SK-N-SH (cell line): ENCODE results near the gene SLC1A2. TPM values are rescaled to one million over a fixed set of nuclear protein-coding genes. Genes with fewer than 3 reads are reported as not detected.
A peak's percentile ranks its signal among the peaks of the same experiment; 100 is the strongest.

Experiments
- CTCF ChIA-PET: fragments of 300-600, 350-600 bp; formaldehyde crosslinking; extraction: SDS; loops from one replicate; lab custom pipeline; 2021; lab: Yijun Ruan, JAX
- POLR2A ChIA-PET: fragments of 350-600 bp; sonication (Branson Sonifier 250); formaldehyde crosslinking; extraction: SDS; loops from one replicate; lab custom pipeline; 2020; ENCODE audit warnings: antibody characterized with exemption, inconsistent platforms; lab: Yijun Ruan, JAX
- DNase-seq: peaks from one replicate; pipeline ENCODE4 v3.0.0; 2012
- H2AFZ ChIP-seq: fragments of 200-600 bp; sonication (generic); 2 replicates; pipeline ENCODE4 v1.8.1; 2016; ENCODE audit warnings: antibody characterized with exemption, mild to moderate bottlenecking, low read depth
- H3F3A ChIP-seq: fragments of 200-600 bp; sonication (generic); replicated peaks from 2 replicates; pipeline ENCODE3; 2016; ENCODE audit warnings: antibody characterized with exemption, mild to moderate bottlenecking; ENCODE audit not compliant: insufficient read depth
- H3K27ac ChIP-seq, 2 experiments: fragments of 200-500 bp in 1 of 2; fragments of 200-600 bp in 1 of 2; sonication (Bioruptor generic) in 1 of 2; sonication (generic), shearing (Covaris generic) in 1 of 2; 2 replicates each; pipeline versions ENCODE4 v1.5.1 to v1.6.1; 2014 to 2016; ENCODE audit warnings: low read depth in 2 of 2, inconsistent platforms in 1 of 2, low read length in 1 of 2, mild to moderate bottlenecking in 1 of 2, mixed read lengths in 1 of 2
- H3K27me3 ChIP-seq: fragments of 200-600 bp; sonication (generic), shearing (Covaris generic); 2 replicates; pipeline ENCODE4 v1.6.1; 2016; ENCODE audit warnings: mixed run types; ENCODE audit not compliant: insufficient read depth
- H3K36me3 ChIP-seq, 2 experiments: fragments of 200-500 bp in 1 of 2; fragments of 200-600 bp in 1 of 2; sonication (Bioruptor generic) in 1 of 2; sonication (generic) in 1 of 2; replicated peaks in 1 of 2; 2 replicates each; pipeline versions ENCODE3 to v1.5.1; 2014 to 2016; ENCODE audit warnings: low read length in 1 of 2, mild to moderate bottlenecking in 1 of 2; ENCODE audit not compliant: insufficient read depth in 2 of 2, control insufficient read depth in 1 of 2
- H3K4me1 ChIP-seq, 2 experiments: fragments of 200-500 bp in 1 of 2; fragments of 200-600 bp in 1 of 2; sonication (Bioruptor generic) in 1 of 2; sonication (generic), shearing (Covaris generic) in 1 of 2; 2 replicates each; pipeline versions ENCODE4 v1.5.1 to v1.6.1; 2014 to 2016; ENCODE audit warnings: low read depth in 1 of 2, low read length in 1 of 2, mixed run types in 1 of 2; ENCODE audit not compliant: insufficient read depth in 2 of 2, control insufficient read depth in 1 of 2
- H3K4me2 ChIP-seq: fragments of 200-600 bp; sonication (generic), shearing (Covaris generic); 2 replicates; pipeline ENCODE4 v1.6.1; 2017; ENCODE audit warnings: mixed run types
- H3K4me3 ChIP-seq, 2 experiments: fragments of 200-500 bp in 1 of 2; fragments of 200-600 bp in 1 of 2; sonication (Bioruptor generic) in 1 of 2; sonication (generic), shearing (Covaris generic) in 1 of 2; 2 replicates each; pipeline versions ENCODE4 v1.5.1 to v1.8.1; 2014 to 2016; ENCODE audit warnings: low read depth in 2 of 2, inconsistent platforms in 1 of 2, low read length in 1 of 2, mild to moderate bottlenecking in 1 of 2, mixed read lengths in 1 of 2, moderate library complexity in 1 of 2
- H3K79me2 ChIP-seq: fragments of 200-600 bp; sonication (generic); 2 replicates; pipeline ENCODE4 v1.8.1; 2017; ENCODE audit warnings: mild to moderate bottlenecking; ENCODE audit not compliant: insufficient read depth
- H3K9ac ChIP-seq: fragments of 200-600 bp; sonication (generic); 2 replicates; pipeline ENCODE4 v1.6.1; 2017; ENCODE audit warnings: mixed run types
- H3K9me2 ChIP-seq: fragments of 200-600 bp; sonication (generic); 2 replicates; pipeline ENCODE4 v1.6.1; 2017; ENCODE audit warnings: mixed run types
- H3K9me3 ChIP-seq: fragments of 200-600 bp; sonication (generic); 2 replicates; pipeline ENCODE4 v1.6.1; 2017; ENCODE audit warnings: mixed run types, mild to moderate bottlenecking, moderate library complexity
- H4K20me1 ChIP-seq: fragments of 200-600 bp; sonication (generic); 2 replicates; pipeline ENCODE4 v1.6.1; 2017; ENCODE audit warnings: mild to moderate bottlenecking, mixed run types; ENCODE audit not compliant: insufficient read depth
- CTCF ChIP-seq: fragments of 200-600 bp; sonication (generic); IDR thresholded peaks from 2 replicates; pipeline ENCODE4 v1.6.1; 2017; ENCODE audit warnings: antibody characterized with exemption, mild to moderate bottlenecking, moderate library complexity
- ELF1 ChIP-seq: IDR thresholded peaks from 2 replicates; pipeline ENCODE4 v1.4.0; 2012
- EP300 ChIP-seq, 2 experiments: IDR thresholded peaks; 2 replicates each; pipeline versions ENCODE4 v1.4.0 to v1.6.1; 2012; ENCODE audit warnings: borderline replicate concordance in 1 of 2, low read depth in 1 of 2, low read length in 1 of 2
- EZH2phosphoT487 ChIP-seq: fragments of 200-600 bp; sonication (generic); IDR thresholded peaks from 2 replicates; pipeline ENCODE4 v1.6.1; 2017; ENCODE audit warnings: low read depth, mixed run types, mild to moderate bottlenecking, antibody characterized with exemption, moderate library complexity, borderline replicate concordance
- FOSL2 ChIP-seq: IDR thresholded peaks from 2 replicates; pipeline ENCODE4 v1.4.0; 2012; ENCODE audit warnings: low read depth, mild to moderate bottlenecking, moderate library complexity, borderline replicate concordance
- FOXM1 ChIP-seq: IDR thresholded peaks from 2 replicates; pipeline ENCODE4 v1.4.0; 2012; ENCODE audit warnings: low read depth, mild to moderate bottlenecking
- GABPA ChIP-seq: IDR thresholded peaks from 2 replicates; pipeline ENCODE4 v1.4.0; 2012; ENCODE audit warnings: low read depth, mild to moderate bottlenecking
- GATA2 ChIP-seq: sonication (generic); formaldehyde crosslinking; IDR thresholded peaks from 2 replicates; pipeline ENCODE4 v1.5.0; 2020; ENCODE audit warnings: mild to moderate bottlenecking, missing genetic modification reagents
- MAX ChIP-seq: IDR thresholded peaks from 2 replicates; pipeline ENCODE4 v1.4.0; 2012; ENCODE audit warnings: low read depth
- MEF2A ChIP-seq: IDR thresholded peaks from 2 replicates; pipeline ENCODE4 v1.4.0; 2012; ENCODE audit warnings: low read depth, borderline replicate concordance
- NRF1 ChIP-seq: IDR thresholded peaks from 2 replicates; pipeline ENCODE4 v1.6.1; 2012; ENCODE audit warnings: low read depth, mild to moderate bottlenecking, low read length
- POLR2AphosphoS5 ChIP-seq: IDR thresholded peaks from 2 replicates; pipeline ENCODE4 v1.6.1; 2012; ENCODE audit warnings: low read depth, low read length
- RAD21 ChIP-seq: IDR thresholded peaks from 2 replicates; pipeline ENCODE4 v1.6.1; 2012; ENCODE audit warnings: mild to moderate bottlenecking, low read length
- RCOR1 ChIP-seq: fragments of 150-350 bp; IDR thresholded peaks from 2 replicates; pipeline ENCODE4 v1.6.1; 2017; ENCODE audit warnings: antibody characterized with exemption, low read length
- REST ChIP-seq: IDR thresholded peaks from 2 replicates; pipeline ENCODE4 v1.6.1; 2012; ENCODE audit warnings: mild to moderate bottlenecking, low read depth, low read length, moderate library complexity
- RFX5 ChIP-seq: IDR thresholded peaks from 2 replicates; pipeline ENCODE4 v1.6.1; 2012; ENCODE audit warnings: mild to moderate bottlenecking, improper control_type of control experiment, low read length
- RXRA ChIP-seq: IDR thresholded peaks from 2 replicates; pipeline ENCODE4 v1.4.0; 2012; ENCODE audit warnings: low read depth, mild to moderate bottlenecking, borderline replicate concordance
- TEAD4 ChIP-seq: IDR thresholded peaks from 2 replicates; pipeline ENCODE4 v1.4.0; 2012; ENCODE audit warnings: mild to moderate bottlenecking, borderline replicate concordance; ENCODE audit not compliant: insufficient read depth
- USF2 ChIP-seq: fragments of 150-350 bp; IDR thresholded peaks from 2 replicates; pipeline ENCODE4 v1.6.1; 2017; ENCODE audit warnings: antibody characterized with exemption, low read length, low read depth, borderline replicate concordance
- YY1 ChIP-seq: IDR thresholded peaks from 2 replicates; pipeline ENCODE4 v1.4.0; 2012; ENCODE audit warnings: low read depth, mild to moderate bottlenecking
- WGBS: methylation state at CpG from one replicate; pipeline ENCODE4 v1.1.6; 2017; ENCODE audit warnings: low lambda C conversion rate; 5-methylcytosine and 5-hydroxymethylcytosine counted together
- polyA plus RNA-seq, 3 experiments: library from polyadenylated mRNA; depleted of rRNA; stranded (reverse); fragments of >200 nt; gene quantifications; 2 replicates each; pipeline ENCODE4 v1.2.3, GENCODE V29; 2012

Gene SLC1A2
- polyA plus RNA-seq, 1 of the 3 experiments (the other 2 are of a cell fraction) = under 0.01 TPM

DNA sequence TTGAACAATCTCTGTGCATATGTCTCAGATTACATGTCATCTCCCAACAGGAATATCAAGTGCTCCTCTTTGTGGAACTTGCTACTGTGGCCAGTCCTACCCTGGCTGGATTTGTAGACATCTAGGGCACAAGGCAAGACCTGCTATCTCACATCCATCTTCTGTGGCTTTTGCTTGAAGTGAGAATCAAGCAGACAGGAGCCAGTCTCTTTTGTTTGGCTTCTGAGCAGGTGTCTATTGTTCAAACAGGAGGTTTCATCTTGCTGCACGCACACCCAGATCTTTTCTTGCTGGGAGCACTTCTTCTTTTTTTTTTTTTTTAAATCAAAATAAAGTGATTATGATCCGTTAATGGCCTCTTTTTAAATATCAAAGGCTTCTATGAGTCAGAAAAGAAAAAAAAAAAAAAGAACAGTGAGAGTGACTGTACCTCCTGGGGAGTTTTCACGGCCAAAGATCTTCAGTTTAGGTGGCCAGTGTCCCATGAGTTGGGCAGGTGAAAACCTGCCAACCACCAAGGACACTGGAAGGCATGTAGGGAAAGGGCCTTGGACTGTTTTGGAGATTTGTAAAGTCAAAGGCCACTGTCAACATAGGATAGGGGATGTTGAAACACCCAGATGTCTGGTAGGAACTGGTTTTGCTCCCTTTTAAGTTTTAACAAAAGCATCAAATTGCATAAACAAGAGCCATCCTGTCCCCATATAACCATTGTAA, 202.2 kb downstream of the SLC1A2 start:
- WGBS = 82% methylated on average over 3 of the region's 3 CpGs

More for the DNA sequence above, 202.2 kb downstream of the SLC1A2 start:
- peaks cover 42% of the 10 kb centered on the region for H3F3A ChIP-seq
- H3K4me2 ChIP-seq = no peak overlapping the region
- ChIA-PET CTCF (no interaction called here), POLR2A (no interaction called here)
- peaks cover 48% of the 10 kb centered on the region; the same call in 1 of the 2 replicates for H3K79me2 ChIP-seq
- H2AFZ ChIP-seq = no peak overlapping the region
- no peaks in the 10 kb centered on the region for H3K9me2 ChIP-seq
- peaks cover 21 to 74% of the 10 kb centered on the region in 2 experiments for H3K36me3 ChIP-seq
- no peaks in the 10 kb centered on the region for H4K20me1 ChIP-seq
- no peak overlapping the region for H3K4me3 ChIP-seq
- peaks cover 0 to 36% of the 10 kb centered on the region in 2 experiments; a peak in 2 of 4 replicates for H3K4me1 ChIP-seq
- H3K27ac ChIP-seq = peak overlapping the region in 1 of 2 experiments; percentile 33; a peak in 2 of 4 replicates
- no peak for DNase-seq
- no peak for TF ChIP-seq EZH2phosphoT487
- TF ChIP-seq RCOR1 = no peak
- TF ChIP-seq ELF1 = no peak
- no peak for TF ChIP-seq REST
- no peak for TF ChIP-seq TEAD4
- TF ChIP-seq EP300 (IDR thresholded peaks at IDR 0.05; ENCODE audit: borderline replicate concordance in 1 of 2, low read depth in 1 of 2, low read length in 1 of 2) = no peak
- TF ChIP-seq FOSL2 = no peak
- TF ChIP-seq FOXM1 = no peak
- no peak for TF ChIP-seq CTCF
- TF ChIP-seq POLR2AphosphoS5 = no peak
- TF ChIP-seq NRF1 = no peak
- no peak for TF ChIP-seq YY1
- no peak for TF ChIP-seq GABPA
- no peak for TF ChIP-seq USF2
- no peak for TF ChIP-seq MAX
- no peak for TF ChIP-seq GATA2 (CRISPR knock-in tag)
- no peak for TF ChIP-seq MEF2A
- no peak for TF ChIP-seq RFX5
- no peak for TF ChIP-seq RXRA
- TF ChIP-seq RAD21 = no peak
- H3K27me3 ChIP-seq = no peaks in the 10 kb centered on the region
- no peak overlapping the region for H3K9ac ChIP-seq
- H3K9me3 ChIP-seq = no peaks in the 10 kb centered on the region
